ENCODE measurements around the gene ZNF672.
"Not testable (repeated sequence)": the region's sequence is repeated elsewhere in the genome, so short reads cannot be mapped to it uniquely, and the experiment has no call there.

The ZNF672 gene

DNA sequence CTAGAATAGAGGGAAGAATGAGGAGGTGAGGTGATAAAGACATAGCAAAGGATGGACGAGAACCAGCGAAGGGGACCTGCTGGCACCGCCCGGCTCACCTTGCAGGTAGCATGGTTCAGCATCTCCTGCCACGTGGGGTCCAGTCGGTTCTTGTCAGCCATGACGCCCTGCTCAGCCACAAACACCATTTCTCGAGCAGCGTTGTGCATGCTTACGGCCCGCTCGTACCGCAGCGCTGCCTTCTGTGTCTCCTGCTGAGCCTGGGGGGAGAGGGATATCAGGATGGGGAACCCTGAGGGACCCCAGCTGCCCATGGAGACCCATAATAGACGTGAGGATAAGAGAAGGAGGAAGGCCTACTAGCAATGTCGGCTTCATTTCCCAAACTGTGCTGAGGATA, 23.7 kb upstream of the ZNF672 start:
- DNase-seq, result no peak

DNA sequence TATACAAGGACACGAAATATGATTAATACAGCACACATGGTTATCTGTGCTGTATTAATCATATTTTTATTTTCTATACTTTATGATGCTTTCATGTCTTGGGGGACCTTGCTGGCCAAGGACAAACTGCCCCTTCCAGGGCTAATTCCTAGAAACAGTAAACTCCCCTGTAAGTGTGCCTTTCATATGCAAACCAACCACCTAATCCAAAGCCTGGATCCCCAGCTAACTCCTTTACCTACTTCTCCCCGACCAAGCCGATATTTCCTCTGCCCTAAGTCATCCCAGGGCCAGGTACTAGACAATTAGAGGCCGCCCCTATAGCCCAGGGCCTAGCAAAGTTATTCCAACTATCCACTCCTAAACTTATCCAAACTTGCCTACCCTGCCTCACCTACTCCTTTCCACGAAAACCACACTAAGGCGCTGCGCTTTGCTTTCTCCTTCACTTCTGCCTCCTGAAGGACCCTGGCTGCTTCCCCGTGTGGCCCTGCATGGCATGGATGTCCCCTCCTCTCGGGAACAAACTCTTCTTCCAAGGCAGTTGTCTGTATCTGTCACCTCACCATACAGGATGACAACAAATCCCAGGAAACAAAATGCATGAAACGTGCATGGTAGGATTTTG, 22.5 kb upstream of the ZNF672 start:
- DNase-seq, result no peak

DNA sequence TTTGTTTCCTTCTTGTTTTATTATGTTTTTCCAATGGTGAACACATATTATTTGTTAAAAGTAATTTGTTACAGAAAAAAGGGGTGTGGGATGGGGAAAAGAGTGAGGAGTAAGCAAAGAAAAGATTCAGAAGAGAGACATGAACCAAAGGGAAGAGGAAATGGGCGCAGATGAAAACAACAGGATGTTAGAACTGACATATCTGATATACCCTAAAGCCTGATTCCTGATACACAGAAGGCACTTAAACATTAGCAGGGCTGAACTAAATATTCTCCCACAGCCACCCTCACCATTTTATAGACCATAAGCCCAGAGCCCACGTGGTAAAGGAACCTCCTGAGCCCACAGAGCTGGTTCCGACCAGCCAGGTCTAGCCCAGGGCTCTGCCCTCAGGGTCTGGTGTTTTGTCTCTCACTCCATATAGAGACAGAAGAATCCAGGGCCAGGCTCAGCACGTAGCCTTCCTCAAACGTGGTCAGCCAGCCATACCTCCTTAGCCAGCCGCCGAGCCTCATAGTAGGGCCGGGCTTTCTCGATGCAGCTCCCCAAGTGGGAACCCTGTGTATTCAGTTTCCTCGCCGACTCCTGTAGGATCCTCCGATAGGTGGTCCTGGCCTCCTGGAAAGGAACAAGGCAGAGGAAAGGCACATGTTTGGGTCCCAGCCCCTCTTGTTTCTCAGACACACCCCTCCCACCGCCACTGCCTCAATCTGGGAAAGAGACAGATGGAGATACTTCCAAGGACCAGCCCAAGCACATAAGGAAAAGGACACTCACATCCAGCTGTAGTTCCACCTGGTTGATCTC, 21.8 kb upstream of the ZNF672 start:
- DNase-seq, result no peak

DNA sequence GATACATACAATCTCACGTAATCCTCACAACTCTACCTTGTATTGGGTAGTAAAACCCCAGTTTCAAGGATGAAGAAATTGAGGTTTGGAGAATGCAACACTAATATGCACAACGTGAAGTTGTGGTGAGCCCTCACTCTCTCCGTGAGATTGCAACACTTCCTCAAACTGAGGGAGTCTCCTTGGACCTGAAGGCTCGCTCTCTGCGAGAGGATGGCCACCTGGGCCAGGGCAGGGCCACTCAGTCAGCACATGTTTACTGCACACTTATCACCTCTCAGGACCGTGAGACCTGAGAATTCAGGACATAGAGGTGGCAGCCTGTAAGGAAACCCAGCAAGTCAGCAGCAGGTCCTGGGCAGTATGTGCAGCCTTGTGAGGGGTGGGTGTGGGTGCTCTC, 21.0 kb upstream of the ZNF672 start:
- DNase-seq, result no peak

DNA sequence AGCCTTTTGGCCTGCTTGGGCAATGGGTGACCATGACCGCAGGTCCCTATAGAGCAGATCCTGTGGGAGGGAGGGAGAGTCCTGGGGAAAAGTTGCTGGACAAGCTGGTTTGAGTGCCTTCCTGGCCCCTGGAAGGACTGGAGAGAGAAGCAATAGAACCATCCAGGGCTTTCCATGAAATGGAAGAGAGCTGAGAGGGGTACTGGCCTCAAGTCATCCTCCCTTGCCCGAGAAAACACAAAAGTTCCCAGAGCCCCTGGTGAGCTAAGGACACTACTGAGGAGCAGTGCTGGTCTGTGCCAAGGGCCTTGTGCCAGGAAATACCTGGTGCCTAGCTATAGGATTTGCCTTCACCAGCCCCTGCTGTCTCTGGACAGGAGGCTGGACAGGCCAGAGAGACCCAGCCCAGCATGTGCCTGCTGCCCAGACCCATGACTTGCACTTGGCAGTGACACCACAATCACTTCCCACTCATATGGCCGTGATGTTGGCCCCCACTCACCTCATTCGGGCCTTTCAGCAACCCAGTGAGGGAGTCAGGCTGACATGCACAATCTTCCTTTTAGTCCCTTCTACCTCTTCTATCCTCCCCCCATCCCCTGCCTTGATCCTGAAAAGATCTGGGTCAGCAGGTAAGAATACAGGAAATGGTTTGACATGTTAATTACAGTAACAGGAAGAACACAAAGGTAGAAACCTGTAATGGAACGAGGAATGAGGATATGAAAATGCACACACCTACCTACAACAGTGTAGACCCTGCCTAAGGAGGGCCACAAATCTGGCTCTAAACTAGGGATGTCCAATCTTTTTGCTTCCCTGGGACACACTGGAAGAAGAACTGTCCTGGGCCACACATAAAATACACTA, 19.3 kb upstream of the ZNF672 start:
- no peak for DNase-seq

DNA sequence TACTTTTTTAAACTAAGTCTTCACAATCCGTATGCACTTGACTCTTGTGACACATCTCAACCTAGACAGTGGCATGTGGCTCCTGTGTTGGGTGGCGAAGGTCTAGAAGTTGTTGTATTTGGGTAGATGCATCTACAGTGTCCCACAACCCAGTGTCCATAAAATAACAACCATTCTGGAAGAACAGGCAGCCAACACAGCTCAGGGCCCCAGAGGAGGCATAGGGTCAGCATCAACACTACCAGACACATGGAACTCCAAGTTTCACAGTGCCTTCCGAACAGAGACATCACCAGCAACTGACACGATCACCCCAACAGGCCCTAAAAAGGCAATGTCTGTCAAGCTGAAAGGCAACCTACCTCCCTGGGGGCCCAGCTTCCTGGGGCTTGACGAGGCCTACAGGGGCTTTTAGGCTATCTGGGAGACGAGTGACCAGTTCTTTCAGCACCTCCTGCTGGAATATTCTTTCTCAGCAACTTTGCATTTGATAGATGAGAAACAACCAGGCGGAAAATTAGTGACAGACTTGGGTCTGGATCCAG, 17.9 kb upstream of the ZNF672 start:
- DNase-seq, result no peak

DNA sequence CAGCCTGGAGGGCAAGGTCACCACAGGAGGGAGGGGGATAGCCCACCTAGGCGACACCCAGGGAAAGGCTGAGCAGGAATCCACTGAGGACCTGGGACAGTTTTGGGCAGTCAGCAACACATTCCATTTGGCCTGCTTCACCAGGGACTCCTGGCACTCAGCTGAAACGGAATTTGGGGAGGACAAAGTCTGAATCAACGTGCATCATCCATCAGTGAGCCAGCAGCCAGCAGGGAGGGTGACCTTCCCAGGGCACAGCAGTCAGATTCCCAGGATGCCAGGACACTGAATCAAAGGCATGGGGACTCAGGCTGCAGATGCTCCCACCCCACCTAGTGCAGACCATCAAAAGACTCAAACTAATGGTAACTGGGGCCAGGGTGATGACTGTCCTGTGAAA, 16.9 kb upstream of the ZNF672 start:
- no peak for DNase-seq

DNA sequence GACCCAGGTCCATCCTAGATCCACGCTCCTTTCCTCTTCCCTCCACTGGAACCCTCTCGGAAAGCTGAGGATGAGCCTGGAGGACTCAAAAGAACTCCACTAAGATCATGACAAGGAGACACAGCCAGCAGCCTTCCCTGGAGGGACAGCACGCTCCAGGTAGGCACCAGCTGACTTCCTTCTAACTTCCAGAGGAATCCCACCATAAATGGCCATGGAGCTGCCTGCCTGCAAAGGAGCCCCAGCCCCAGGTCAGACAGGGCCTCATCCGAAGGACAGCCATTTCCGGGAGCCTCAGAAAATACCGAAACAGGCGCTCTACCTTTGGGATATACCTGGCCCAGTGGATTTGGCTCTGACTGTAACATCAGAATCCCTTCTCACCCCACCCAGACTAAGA, 16.4 kb upstream of the ZNF672 start:
- no peak for DNase-seq

DNA sequence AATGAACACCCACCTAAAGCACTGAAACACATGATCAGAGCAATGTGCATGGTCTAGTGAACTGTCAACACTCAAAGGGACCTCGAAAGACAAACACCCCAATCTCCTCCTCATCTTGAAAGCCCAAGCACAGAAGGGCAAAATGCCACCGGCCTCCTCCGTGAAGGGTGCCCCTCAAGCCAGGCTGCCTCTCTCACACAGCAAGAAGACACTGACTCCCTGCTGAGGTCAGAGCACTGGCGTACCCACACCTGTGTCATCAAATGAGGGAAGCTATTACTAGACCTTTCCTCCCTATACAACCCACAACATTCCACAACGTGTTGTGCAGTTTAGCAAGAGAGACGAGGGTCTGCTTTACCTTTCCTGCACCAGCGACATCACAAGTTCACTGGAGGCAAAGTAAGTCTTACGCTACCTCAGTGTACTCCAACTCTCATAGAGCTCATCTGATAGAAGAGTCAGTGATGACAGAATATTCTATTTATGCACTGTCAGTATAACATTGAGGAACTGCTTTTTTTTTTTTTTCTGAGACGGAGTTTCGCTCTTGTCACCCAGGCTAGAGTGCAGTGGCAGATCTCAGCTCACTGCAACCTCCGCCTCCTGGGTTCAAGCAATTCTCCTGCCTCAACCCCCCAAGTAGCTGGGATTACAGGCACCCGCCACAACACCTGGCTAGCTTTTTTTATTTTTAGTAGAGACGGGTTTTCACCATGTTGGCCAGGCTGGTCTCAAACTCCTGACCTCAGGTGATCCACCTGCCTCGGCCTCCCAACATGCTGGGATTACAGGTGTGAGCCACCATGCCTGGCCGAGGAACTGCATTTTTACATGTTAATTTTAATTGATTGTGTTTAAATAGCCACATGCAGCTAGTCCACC, 15.6 kb upstream of the ZNF672 start:
- no peak for DNase-seq

DNA sequence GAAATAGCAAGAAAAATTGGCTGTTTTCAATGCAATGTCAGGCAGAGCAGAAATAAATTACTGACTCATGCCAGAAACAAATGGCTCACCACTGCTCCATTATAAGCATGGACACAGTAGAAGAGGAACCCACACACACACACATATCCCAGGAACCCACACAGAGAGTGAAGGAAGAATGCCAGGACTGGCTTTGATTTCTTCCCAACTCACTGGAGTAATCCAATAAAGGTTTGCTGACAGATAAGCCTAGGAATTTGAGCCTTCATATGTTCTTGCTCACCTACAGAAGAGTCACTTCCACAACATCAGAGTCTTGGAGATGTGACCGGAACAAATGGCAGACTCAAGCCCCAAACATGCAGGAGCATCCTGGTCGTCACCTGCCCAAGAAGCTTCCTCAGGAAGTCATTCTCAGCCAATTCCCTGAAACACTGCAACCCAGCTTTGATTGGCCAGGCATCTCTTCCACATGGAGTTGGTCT, 14.5 kb upstream of the ZNF672 start:
- no peak for DNase-seq

DNA sequence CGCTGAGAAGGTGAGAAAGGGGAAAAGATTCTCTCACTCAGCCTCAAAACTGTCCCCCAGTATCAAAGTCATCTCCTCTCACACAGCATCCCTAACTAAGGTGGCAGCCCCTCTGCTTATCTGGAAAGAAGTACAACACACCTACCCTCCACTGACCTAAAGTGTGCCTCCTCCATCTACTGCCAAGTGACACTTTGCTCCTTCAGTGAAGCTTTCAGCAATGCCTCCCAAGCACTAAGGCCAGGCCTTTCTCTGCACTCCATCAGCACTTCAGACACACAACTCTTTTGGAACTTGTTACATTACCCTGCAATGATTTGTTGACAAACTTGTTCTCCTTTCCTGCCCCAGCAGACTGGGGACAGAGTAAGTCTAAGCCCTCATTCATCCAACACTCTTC, 13.7 kb upstream of the ZNF672 start:
- DNase-seq, result no peak

DNA sequence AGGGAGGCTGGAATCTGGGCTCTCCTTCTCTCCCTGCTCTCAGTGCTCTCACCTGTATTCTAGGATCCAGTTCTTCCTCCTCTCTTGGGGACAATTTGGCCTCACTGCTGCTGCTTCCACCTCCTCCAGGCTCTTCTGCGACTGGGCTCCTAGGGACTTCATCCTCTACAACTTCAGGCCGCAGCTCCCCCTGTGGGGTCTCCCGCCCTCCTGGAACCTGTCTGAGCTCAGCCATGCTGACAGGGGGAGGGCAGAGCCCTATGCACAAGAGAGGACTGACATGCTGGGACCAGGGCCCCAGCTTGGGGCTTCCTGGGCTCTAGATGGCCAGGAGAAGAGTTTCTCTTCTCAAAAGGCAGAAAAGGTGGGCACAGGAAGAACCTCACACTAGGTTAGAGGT, 13.3 kb upstream of the ZNF672 start:
- no peak for DNase-seq

DNA sequence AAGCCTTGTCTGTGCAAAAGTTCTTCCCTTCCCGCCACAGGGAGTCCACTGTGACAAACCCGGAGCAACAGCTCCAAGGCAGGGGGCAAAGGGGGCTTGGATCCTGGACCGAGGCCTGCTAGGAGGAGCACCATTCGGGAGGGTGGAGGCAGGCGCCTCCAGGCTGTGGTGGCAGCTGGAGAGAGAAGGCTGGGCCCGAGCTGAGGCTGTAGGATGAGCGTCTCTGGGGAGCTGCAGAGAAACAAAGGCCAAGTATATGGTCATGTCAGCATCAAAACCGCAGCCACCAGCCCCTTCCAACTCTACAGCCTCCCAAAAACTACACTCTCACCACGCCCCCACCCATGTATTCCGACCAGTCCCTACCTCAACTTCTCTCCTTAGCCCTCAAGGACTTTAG, 12.9 kb upstream of the ZNF672 start:
- no peak for DNase-seq

DNA sequence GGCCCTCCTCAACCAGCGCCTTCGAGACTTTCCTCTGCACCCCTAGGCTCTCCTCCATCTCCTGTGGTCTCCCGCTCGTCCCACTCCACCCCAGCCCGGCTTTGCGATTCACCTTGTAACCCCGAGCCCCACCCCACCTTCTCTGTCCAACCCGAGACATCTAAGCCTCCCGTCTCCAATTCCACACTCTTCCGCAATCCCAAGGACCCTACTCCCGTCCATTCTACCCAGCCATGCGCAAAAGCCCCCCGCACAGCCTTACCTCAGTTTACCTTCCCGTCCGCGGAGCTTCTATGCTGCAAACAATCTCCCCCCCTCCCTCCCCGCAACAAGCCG, 12.5 kb upstream of the ZNF672 start:
- no peak for DNase-seq

DNA sequence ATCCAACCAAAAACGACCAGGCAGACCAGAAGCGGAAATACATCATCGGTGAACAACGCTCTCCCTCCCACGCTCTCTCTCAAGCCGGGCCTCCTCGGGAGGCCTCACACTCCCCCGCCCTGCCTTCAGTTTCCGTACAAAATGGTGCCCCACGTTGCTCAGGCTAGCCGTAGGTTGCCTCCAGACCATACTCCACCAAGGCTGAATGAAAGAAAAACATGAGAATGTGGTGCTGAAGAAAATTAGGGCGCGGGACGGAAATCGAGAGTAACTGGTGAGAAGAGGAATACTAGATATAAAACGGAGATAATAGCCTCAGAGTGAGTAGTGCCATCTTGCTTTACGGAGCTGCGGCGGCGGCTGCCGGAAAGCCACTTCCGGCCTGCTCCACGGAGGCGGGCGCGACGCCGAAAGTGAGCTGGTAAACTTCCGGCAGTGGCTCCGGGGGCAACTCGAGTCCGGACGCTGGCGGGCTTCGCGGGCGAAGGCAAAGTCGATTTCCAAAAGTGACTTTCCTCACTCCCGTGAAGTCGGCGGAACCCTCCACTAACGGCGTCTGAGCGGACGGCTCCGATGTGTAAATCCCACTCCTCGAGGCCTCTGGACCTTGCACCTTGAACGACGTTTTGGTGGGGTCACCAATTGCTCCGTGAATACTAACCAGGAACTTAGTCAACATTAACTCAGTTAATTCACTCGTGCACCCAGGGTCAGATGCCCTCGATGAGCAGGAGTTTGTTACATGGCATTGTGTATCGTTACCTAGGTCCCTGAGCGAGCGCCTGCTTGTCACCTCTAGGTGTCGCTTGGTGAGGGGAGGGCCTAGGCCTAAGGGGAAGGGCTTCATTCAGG, 11.9 kb upstream of the ZNF672 start, which contains the start of gene SH3BP5L:
SH3BP5L (minus strand) TSS at position 7 of the 852 bp plus-strand sequence. CDS start 980 bp downstream, outside the sequence.
- DNase-seq, result peak; percentile 86

DNA sequence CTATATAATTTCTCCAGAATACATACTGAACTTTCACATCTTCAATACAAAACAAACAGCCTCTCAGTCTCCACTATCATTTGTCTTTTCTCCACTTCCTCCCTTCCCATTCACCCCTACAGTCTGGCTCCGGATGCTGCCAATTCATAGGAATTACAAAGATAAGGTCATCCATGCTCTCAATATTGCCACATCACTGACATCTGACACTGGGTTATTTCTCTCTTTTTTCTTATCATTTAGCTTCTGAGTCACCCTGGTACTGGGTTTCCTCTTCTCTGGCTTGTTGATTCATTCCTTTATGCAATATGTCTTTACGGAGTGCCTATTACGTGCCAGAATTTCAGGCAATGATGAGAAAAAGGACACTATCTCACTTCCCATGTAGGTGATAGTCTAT, 9.2 kb upstream of the ZNF672 start:
- no peak for DNase-seq

DNA sequence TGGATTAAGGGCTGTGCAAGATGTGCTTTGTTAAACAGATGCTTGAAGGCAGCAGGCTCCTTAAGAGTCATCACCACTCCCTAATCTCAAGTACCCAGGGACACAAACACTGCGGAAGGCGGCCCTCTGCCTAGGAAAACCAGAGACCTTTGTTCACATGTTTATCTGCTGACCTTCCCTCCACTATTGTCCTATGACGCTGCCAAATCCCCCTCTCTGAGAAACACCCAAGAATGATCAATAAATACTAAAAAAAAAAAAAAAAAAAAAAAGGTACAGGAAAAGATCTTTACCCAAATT, 7.4 kb upstream of the ZNF672 start:
- DNase-seq, result not testable (repeated sequence)

DNA sequence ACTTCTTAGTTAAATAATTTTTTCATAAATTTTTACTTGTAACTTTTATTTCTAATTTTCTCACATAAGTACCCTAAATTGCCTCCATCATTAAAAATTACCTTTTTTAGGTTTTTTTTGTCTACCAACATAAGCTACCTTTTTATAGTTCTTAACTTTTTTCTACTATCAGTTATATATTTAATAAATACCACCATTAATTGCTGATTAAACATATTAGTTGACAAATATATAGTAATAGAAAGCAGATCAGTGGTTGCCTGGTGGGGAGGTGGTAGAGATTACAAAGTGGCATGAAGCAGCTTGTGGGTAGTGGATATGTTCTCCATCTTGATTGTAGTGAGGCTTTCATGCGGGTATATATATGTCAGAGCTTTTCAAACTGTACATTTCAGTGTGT, 6.2 kb upstream of the ZNF672 start:
- no peak for DNase-seq

DNA sequence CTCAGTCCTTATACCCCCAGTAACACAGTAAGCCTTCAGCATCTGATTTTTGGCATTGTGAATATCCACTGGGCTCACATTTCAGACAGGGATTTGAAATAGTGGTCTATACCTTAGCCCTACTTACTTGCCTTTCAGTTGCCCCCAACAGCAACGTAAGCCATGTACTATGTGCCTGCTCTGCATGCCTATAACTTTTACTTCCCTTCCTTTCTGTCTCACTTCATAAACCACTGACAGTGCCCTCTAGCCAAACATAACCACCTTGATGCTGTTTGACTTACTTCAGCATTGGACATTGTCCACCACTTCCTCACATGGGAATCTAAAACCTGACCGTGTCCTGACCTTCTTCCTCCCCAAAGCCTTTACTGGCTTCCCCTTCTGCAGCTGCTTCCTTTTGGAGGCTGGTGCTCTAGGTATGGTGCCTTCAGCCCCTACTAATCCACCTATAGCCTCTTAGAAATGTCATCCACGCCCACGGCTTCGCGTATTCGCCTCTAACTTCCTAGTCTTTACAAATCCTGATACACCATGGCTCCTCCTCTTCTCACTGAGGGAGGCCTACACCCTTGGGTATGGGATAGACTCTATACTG, 3.6 kb upstream of the ZNF672 start:
- no peak for DNase-seq

DNA sequence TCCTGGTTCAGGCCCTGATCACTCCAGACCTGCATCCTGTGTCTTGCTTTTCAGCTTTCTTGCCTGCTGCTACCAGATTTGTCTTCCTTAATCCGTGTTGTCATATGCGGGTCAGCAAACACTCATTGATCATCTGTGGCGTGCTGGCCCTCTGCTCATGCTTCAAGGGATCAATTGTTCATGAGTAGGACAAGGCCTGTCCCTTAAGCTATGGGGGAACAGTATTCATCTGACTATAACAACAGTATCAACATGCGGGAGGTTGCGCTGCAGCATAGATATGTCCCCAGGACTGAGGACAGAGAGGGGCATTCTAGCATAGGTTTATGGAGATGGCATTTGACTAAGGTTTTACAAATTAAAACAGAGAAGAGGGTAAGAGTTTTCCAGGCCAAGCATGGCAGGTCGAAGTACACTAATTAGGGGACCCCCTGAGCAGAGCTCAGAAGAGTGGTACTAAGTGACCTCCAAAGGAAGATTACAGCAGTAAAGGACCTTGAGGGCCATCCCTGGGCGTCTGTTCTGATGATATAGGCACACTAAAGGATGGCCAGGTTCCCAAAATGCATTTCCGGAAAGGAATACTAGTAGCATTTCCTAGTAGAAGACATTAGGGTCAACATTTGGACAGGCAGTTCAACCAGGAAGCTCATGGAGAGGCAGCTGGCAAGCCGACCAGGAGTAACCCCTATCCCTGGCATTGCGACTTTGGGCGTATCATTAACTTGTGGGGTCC, 811 bp upstream of the ZNF672 start:
- DNase-seq, result no peak
